ENCODE data around the gene ING5.

ING5 gene

DNA sequence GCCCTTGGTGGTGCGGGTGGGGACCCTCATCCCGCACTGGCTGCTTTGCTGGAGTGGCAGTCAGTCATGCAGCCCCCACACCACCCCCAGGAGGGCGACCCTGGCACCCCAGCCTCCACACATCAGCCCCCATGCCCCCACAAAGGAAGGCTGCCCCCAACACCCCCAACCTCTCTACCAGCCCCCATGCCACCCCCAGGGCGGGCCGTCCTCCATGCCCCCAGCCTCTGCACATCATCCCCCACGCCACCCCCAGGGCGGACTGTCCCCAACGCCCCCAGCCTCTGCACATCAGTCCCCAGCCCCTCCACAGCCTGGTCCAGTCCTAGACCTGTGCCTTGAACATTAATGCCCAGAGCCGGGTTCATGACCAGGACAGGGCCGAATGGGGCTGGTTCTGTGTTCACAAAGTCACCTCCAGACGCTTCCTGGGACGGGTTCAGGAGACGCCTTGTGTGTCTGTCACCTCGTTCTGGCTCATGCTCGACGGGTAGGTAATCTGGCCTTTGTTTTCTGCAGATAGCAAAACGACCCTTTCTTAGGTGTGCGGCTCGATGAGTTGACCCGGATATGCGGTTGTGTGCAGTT is 50.9 kb downstream of the ING5 start:
- TF ChIP-seq, protein P1, sequence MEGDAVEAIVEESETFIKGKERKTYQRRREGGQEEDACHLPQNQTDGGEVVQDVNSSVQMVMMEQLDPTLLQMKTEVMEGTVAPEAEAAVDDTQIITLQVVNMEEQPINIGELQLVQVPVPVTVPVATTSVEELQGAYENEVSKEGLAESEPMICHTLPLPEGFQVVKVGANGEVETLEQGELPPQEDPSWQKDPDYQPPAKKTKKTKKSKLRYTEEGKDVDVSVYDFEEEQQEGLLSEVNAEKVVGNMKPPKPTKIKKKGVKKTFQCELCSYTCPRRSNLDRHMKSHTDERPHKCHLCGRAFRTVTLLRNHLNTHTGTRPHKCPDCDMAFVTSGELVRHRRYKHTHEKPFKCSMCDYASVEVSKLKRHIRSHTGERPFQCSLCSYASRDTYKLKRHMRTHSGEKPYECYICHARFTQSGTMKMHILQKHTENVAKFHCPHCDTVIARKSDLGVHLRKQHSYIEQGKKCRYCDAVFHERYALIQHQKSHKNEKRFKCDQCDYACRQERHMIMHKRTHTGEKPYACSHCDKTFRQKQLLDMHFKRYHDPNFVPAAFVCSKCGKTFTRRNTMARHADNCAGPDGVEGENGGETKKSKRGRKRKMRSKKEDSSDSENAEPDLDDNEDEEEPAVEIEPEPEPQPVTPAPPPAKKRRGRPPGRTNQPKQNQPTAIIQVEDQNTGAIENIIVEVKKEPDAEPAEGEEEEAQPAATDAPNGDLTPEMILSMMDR (IDR thresholded peaks at IDR 0.05; ENCODE audit: low read depth, low read length) = no peak
- no peak for TF ChIP-seq POLR2A (IDR thresholded peaks at IDR 0.05; ENCODE audit: extremely low read depth, insufficient read length)
- no peak for TF ChIP-seq MYC (IDR thresholded peaks at IDR 0.05; ENCODE audit: low read depth, low read length)
- TF ChIP-seq, protein P2, sequence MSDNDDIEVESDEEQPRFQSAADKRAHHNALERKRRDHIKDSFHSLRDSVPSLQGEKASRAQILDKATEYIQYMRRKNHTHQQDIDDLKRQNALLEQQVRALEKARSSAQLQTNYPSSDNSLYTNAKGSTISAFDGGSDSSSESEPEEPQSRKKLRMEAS (IDR thresholded peaks at IDR 0.05; ENCODE audit: low read depth, low read length) = no peak
- no peak for DNase-seq (ENCODE audit: low read depth)

DNA sequence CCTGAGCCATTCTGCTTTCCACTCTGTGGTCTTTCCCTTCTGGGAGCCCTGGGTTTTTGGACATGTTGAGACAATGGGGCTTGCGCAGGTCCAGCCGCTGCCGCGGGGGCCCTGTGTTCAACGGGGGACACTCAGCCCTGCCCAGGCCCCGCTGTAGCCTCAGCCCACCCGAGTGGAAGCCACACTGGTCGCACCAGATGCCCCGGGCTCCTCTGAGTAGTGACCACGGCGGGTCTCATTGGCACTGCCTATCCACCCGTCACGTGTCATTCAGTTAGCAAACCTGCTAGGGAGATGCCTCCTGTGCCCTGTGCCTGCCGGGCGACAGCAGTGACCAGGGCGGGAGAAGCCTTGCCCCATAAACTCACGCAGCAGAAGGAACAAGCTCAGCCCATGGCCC is 51.7 kb downstream of the ING5 start:
- no peak for DNase-seq (ENCODE audit: low read depth)
- TF ChIP-seq, protein P2 (IDR thresholded peaks at IDR 0.05; ENCODE audit: low read depth, low read length) = no peak
- TF ChIP-seq, protein P1 (IDR thresholded peaks at IDR 0.05; ENCODE audit: low read depth, low read length) = no peak
- TF ChIP-seq MYC (IDR thresholded peaks at IDR 0.05; ENCODE audit: low read depth, low read length) (no peak), POLR2A (IDR thresholded peaks at IDR 0.05; ENCODE audit: extremely low read depth, insufficient read length) (no peak)
- H3K4me3 ChIP-seq (ENCODE audit: low read depth, low read length) = no peak overlapping the region

More for the DNA sequence above, 50.9 kb downstream of the ING5 start:
- H3K4me3 ChIP-seq (ENCODE audit: low read depth, low read length) = no peak overlapping the region

DNA sequence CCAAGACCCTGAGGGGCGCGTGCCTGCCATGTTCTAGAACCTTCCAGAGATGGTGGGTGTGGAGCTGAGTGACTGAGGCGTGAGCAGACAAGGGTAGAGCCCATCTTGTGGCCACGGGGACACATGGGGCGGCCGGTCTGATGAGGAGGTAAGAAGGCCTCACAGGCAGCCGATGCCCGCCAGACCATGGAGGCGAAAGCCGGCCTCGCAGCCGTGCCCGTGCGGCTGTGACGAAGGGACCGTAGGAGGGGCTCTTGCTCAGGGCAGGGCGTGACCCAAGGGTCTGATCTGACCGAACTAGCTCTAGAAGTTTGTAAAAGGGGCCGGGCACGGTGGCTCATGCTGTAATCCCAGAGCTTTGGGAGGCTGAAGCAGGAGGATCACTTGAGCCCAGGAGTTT is 52.2 kb downstream of the ING5 start:
- TF ChIP-seq, protein P2 (IDR thresholded peaks at IDR 0.05; ENCODE audit: low read depth, low read length) = no peak
- TF ChIP-seq MYC (IDR thresholded peaks at IDR 0.05; ENCODE audit: low read depth, low read length) = no peak
- no peak for TF ChIP-seq POLR2A (IDR thresholded peaks at IDR 0.05; ENCODE audit: extremely low read depth, insufficient read length)
- TF ChIP-seq, protein P1 (IDR thresholded peaks at IDR 0.05; ENCODE audit: low read depth, low read length) = no peak
- no peak overlapping the region for H3K4me3 ChIP-seq (ENCODE audit: low read depth, low read length)
- no peak for DNase-seq (ENCODE audit: low read depth)

DNA sequence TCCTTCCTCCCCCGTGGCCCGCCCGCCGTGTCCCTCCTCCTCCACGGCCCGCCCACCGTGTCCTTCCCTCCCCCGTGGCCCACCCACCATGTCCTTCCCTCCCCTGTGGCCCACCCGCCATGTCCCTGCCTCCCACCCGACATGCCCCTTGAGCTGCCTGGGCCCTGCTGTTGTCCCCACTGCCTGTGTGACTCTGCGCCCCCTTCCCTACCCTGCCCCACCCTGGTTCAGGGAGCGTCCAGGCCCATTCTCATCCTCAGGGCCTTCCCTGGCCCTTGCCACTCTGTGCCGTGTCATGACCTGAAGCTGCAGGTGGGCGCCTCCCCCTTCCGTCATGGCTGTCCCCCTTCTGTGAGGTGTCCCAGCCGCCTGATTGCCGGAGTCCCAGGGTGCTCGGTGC is 53.3 kb downstream of the ING5 start:
- TF ChIP-seq MYC (IDR thresholded peaks at IDR 0.05; ENCODE audit: low read depth, low read length) = no peak
- TF ChIP-seq, protein P2 (IDR thresholded peaks at IDR 0.05; ENCODE audit: low read depth, low read length) = no peak
- TF ChIP-seq, protein P1 (IDR thresholded peaks at IDR 0.05; ENCODE audit: low read depth, low read length) = no peak
- TF ChIP-seq POLR2A (IDR thresholded peaks at IDR 0.05; ENCODE audit: extremely low read depth, insufficient read length) = no peak
- H3K4me3 ChIP-seq (ENCODE audit: low read depth, low read length) = no peak overlapping the region
- DNase-seq (ENCODE audit: low read depth) = no peak

DNA sequence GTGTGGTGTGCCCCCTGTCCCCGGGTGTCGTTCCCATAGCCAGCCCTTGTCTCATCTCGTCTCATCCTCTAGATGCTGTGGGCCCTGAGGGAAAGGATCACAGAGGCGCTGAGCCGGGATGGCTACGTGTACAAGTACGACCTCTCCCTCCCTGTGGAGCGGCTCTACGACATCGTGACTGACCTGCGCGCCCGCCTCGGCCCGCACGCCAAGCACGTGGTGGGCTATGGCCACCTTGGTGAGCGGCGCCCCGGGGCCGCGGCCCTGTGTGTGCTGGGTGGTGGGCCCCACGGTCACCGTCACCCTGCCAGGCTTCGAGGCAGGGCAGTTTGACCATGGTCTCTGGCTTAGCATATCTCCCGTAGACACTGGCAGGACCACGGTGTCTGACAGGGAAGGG is 53.9 kb downstream of the ING5 start:
- DNase-seq (ENCODE audit: low read depth) = no peak
- TF ChIP-seq POLR2A (IDR thresholded peaks at IDR 0.05; ENCODE audit: extremely low read depth, insufficient read length) (no peak), MYC (IDR thresholded peaks at IDR 0.05; ENCODE audit: low read depth, low read length) (no peak)
- TF ChIP-seq, protein P1 (IDR thresholded peaks at IDR 0.05; ENCODE audit: low read depth, low read length) = no peak
- TF ChIP-seq, protein P2 (IDR thresholded peaks at IDR 0.05; ENCODE audit: low read depth, low read length) = no peak
- no peak overlapping the region for H3K4me3 ChIP-seq (ENCODE audit: low read depth, low read length)

Measured in NB4 (cell line).